Sigmoid colon (tissue), 4 donors: ENCODE data around the gene FHAD1.

ENCODE experiments used
- CTCF ChIP-seq, 4 experiments: fragments of 450-650 bp in 3 of 4; fragments of 200-600 bp in 1 of 4; IDR thresholded peaks; one replicate each; pipeline ENCODE4 v1.5.1; 2016 to 2019; ENCODE audit warnings: antibody characterized with exemption in 4 of 4, mild to moderate bottlenecking in 3 of 4, moderate library complexity in 2 of 4
- EP300 ChIP-seq, 4 donors: sonication (generic); formaldehyde crosslinking; IDR thresholded peaks; one replicate each; pipeline ENCODE4 v1.6.1; 2017; ENCODE audit warnings: antibody characterized with exemption in 4 of 4
- POLR2A ChIP-seq, 2 donors: fragments of 450-650 bp; IDR thresholded peaks; one replicate each; pipeline ENCODE4 v1.6.1; 2016; ENCODE audit warnings: antibody characterized with exemption in 2 of 2, mild to moderate bottlenecking in 2 of 2, moderate library complexity in 2 of 2

GRCh38 chr1:15346346-15347030, 99.5 kb downstream of the FHAD1 start:
- TF ChIP-seq EP300 (IDR thresholded peaks at IDR 0.05) (no peak), CTCF (IDR thresholded peaks at IDR 0.05) (no peak), POLR2A (IDR thresholded peaks at IDR 0.05) (no peak)
